Measurements from ENCODE around the gene RAX2. TPM values are rescaled to one million over a fixed set of nuclear protein-coding genes. Genes with fewer than 3 reads are reported as not detected.

Gene RAX2
- not detected in 2 replicates for polyA plus RNA-seq (2012; rRNA removed)
- not detected in 2 replicates for polyA plus RNA-seq (2012; cell fraction: cytosol; rRNA removed)
- not detected in 2 replicates for polyA plus RNA-seq (2012; cell fraction: nucleus; rRNA removed)

GRCh38 chr19:3771906-3772455 lies at the start of gene RAX2:
TSS of gene RAX2 (minus strand) at chr19:3772228. CDS start at chr19:3771742, 486 bp downstream.
- 0 out of 2 replicates have a peak, but pooled peaks cover under 1% of the 10 kb centered on the region for H3K27me3 ChIP-seq (ENCODE audit: insufficient read depth)
- ChIA-PET POLR2A (no interaction called here), CTCF (interaction anchor here (1.2 to 1.5 kb wide), 3 partner anchors 10 to 50 kb away, joined by 4 to 5 read pairs (median 4); partner anchors contain the start of gene MRPL54)
- DNase-seq = peak; percentile 36
- no peaks in the 10 kb centered on the region for H4K20me1 ChIP-seq (ENCODE audit: insufficient read depth)
- TF ChIP-seq, protein P1, sequence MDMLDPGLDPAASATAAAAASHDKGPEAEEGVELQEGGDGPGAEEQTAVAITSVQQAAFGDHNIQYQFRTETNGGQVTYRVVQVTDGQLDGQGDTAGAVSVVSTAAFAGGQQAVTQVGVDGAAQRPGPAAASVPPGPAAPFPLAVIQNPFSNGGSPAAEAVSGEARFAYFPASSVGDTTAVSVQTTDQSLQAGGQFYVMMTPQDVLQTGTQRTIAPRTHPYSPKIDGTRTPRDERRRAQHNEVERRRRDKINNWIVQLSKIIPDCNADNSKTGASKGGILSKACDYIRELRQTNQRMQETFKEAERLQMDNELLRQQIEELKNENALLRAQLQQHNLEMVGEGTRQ (IDR thresholded peaks at IDR 0.05; ENCODE audit: borderline replicate concordance, low read depth, low read length) = no peak
- TF ChIP-seq MXI1 (IDR thresholded peaks at IDR 0.05; ENCODE audit: low read depth, low read length) (no peak), FOXM1 (IDR thresholded peaks at IDR 0.05; ENCODE audit: low read depth) (no peak), NRF1 (IDR thresholded peaks at IDR 0.05; ENCODE audit: low read depth, low read length) (no peak), TCF12 (IDR thresholded peaks at IDR 0.05) (no peak), NFIC (IDR thresholded peaks at IDR 0.05; ENCODE audit: borderline replicate concordance) (no peak), EP300 (IDR thresholded peaks at IDR 0.05; ENCODE audit: borderline replicate concordance in 1 of 2, low read depth in 1 of 2, low read length in 1 of 2) (no peak), RXRA (IDR thresholded peaks at IDR 0.05; ENCODE audit: borderline replicate concordance, low read depth) (no peak), USF1 (IDR thresholded peaks at IDR 0.05; ENCODE audit: borderline replicate concordance, low read depth) (no peak), RFX5 (IDR thresholded peaks at IDR 0.05; ENCODE audit: low read length) (no peak)
- TF ChIP-seq, protein P2, sequence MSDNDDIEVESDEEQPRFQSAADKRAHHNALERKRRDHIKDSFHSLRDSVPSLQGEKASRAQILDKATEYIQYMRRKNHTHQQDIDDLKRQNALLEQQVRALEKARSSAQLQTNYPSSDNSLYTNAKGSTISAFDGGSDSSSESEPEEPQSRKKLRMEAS (IDR thresholded peaks at IDR 0.05; ENCODE audit: low read depth) = no peak
- H3K79me2 ChIP-seq (ENCODE audit: insufficient read depth) = no peaks in the 10 kb centered on the region
- no peaks in the 10 kb centered on the region for H3F3A ChIP-seq (replicated peaks; ENCODE audit: insufficient read depth)
- no peak within 1 kb of the TSS for H2AFZ ChIP-seq (ENCODE audit: low read depth)
- WGBS (ENCODE audit: low lambda C conversion rate) = 44% methylated on average over 14 of the region's 23 CpGs
- H3K9me2 ChIP-seq = no peaks in the 10 kb centered on the region
- H3K36me3 ChIP-seq (replicated peaks in 1 of 2; ENCODE audit: control insufficient read depth in 1 of 2, insufficient read depth in 2 of 2, low read length in 1 of 2) = peaks cover 0 to 9% of the 10 kb centered on the region in 2 experiments
- H3K9ac ChIP-seq = no peak within 1 kb of the TSS
- H3K4me2 ChIP-seq = no peak within 1 kb of the TSS
- H3K27ac ChIP-seq (ENCODE audit: low read depth in 2 of 2, low read length in 1 of 2) = no peak within 1 kb of the TSS
- no peaks in the 10 kb centered on the region for H3K9me3 ChIP-seq
- no peak within 1 kb of the TSS for H3K4me3 ChIP-seq (ENCODE audit: low read depth in 2 of 2, low read length in 1 of 2)
- no peaks in the 10 kb centered on the region for H3K4me1 ChIP-seq (ENCODE audit: control insufficient read depth in 1 of 2, insufficient read depth in 2 of 2, low read depth in 1 of 2, low read length in 1 of 2)

- ChIA-PET POLR2A (no interaction called here), CTCF (interaction anchor here (0.8 to 2.7 kb wide), 11 partner anchors 8 to 124 kb away, joined by 3 to 22 read pairs (median 4); no protein-coding TSS in a partner anchor)
- Histone ChIP-seq H3K9me2 (no peaks in the 10 kb centered on the region), H3K27ac (ENCODE audit: low read depth in 2 of 2, low read length in 1 of 2) (no peak overlapping the region), H3K9ac (no peak overlapping the region), H3K36me3 (replicated peaks in 1 of 2; ENCODE audit: control insufficient read depth in 1 of 2, insufficient read depth in 2 of 2, low read length in 1 of 2) (no peaks in the 10 kb centered on the region), H3F3A (replicated peaks; ENCODE audit: insufficient read depth) (no peaks in the 10 kb centered on the region), H2AFZ (ENCODE audit: low read depth) (no peak overlapping the region), H4K20me1 (ENCODE audit: insufficient read depth) (no peaks in the 10 kb centered on the region), H3K79me2 (ENCODE audit: insufficient read depth) (no peaks in the 10 kb centered on the region), H3K4me3 (ENCODE audit: low read depth in 2 of 2, low read length in 1 of 2) (no peak overlapping the region), H3K4me2 (no peak overlapping the region), H3K27me3 (ENCODE audit: insufficient read depth) (no peaks in the 10 kb centered on the region), H3K9me3 (no peaks in the 10 kb centered on the region), H3K4me1 (ENCODE audit: control insufficient read depth in 1 of 2, insufficient read depth in 2 of 2, low read depth in 1 of 2, low read length in 1 of 2) (no peaks in the 10 kb centered on the region; a peak in 1 of 4 replicates)
- DNase-seq = no peak
- 75% methylated on average over 11 of the region's 23 CpGs for WGBS (ENCODE audit: low lambda C conversion rate)
- TF ChIP-seq POLR2AphosphoS5 (IDR thresholded peaks at IDR 0.05; ENCODE audit: low read depth, low read length) = no peak
- no peak for TF ChIP-seq GATA2 (CRISPR knock-in tag; IDR thresholded peaks at IDR 0.05)
- TF ChIP-seq RAD21 (IDR thresholded peaks at IDR 0.05; ENCODE audit: low read length) = no peak
- TF ChIP-seq RCOR1 (IDR thresholded peaks at IDR 0.05; ENCODE audit: low read length) = no peak
- no peak for TF ChIP-seq TEAD4 (IDR thresholded peaks at IDR 0.05; ENCODE audit: borderline replicate concordance, insufficient read depth)
- no peak for TF ChIP-seq GABPA (IDR thresholded peaks at IDR 0.05; ENCODE audit: low read depth)
- TF ChIP-seq FOSL2 (IDR thresholded peaks at IDR 0.05; ENCODE audit: borderline replicate concordance, low read depth) = no peak
- TF ChIP-seq, protein P2 (IDR thresholded peaks at IDR 0.05; ENCODE audit: low read depth) = no peak
- no peak for TF ChIP-seq MXI1 (IDR thresholded peaks at IDR 0.05; ENCODE audit: low read depth, low read length)
- TF ChIP-seq RFX5 (IDR thresholded peaks at IDR 0.05; ENCODE audit: low read length) = no peak
- TF ChIP-seq USF1 (IDR thresholded peaks at IDR 0.05; ENCODE audit: borderline replicate concordance, low read depth) = no peak
- TF ChIP-seq SIN3A (IDR thresholded peaks at IDR 0.05; ENCODE audit: borderline replicate concordance, low read depth, low read length) = no peak
- TF ChIP-seq MEF2A (IDR thresholded peaks at IDR 0.05; ENCODE audit: borderline replicate concordance, low read depth) = no peak
- TF ChIP-seq, protein P3, sequence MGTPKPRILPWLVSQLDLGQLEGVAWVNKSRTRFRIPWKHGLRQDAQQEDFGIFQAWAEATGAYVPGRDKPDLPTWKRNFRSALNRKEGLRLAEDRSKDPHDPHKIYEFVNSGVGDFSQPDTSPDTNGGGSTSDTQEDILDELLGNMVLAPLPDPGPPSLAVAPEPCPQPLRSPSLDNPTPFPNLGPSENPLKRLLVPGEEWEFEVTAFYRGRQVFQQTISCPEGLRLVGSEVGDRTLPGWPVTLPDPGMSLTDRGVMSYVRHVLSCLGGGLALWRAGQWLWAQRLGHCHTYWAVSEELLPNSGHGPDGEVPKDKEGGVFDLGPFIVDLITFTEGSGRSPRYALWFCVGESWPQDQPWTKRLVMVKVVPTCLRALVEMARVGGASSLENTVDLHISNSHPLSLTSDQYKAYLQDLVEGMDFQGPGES (IDR thresholded peaks at IDR 0.05; ENCODE audit: low read depth, low read length) = no peak
- TF ChIP-seq, protein P1 (IDR thresholded peaks at IDR 0.05; ENCODE audit: borderline replicate concordance, low read depth, low read length) = no peak
- TF ChIP-seq NRF1 (IDR thresholded peaks at IDR 0.05; ENCODE audit: low read depth, low read length) = no peak
- no peak for TF ChIP-seq CHD2 (IDR thresholded peaks at IDR 0.05; ENCODE audit: low read length, partially characterized antibody)
Measured at GRCh38 chr19:3821156-3821555, 49.1 kb upstream of the RAX2 start.
